GM21529 (cell line): ENCODE data around the gene SPSB3.

ENCODE experiments used
- ATAC-seq: cut with Tn5 transposase; IDR thresholded peaks from one replicate; pipeline ENCODE4 v1.9.1; 2021; ENCODE audit not compliant: unreplicated experiment

Gene SPSB3

GRCh38 chr16:1765826-1766225 lies 16.5 kb downstream of the SPSB3 start:
- ATAC-seq, result no peak

- ATAC-seq, result no peak
Measured at GRCh38 chr16:1764971-1765370, 17.4 kb downstream of the SPSB3 start.

- no peak for ATAC-seq
Measured at GRCh38 chr16:1763521-1764511, 18.6 kb downstream of the SPSB3 start.

- no peak for ATAC-seq
Measured at GRCh38 chr16:1762879-1763520, 19.4 kb downstream of the SPSB3 start.

- ATAC-seq, result no peak
Measured at GRCh38 chr16:1762196-1762878, 20.0 kb downstream of the SPSB3 start.

GRCh38 chr16:1761751-1762150 lies 20.6 kb downstream of the SPSB3 start:
- ATAC-seq, result no peak

- ATAC-seq, result no peak
Measured at GRCh38 chr16:1760911-1761310, 21.5 kb downstream of the SPSB3 start.

- ATAC-seq, result no peak
Measured at GRCh38 chr16:1759511-1759910, 22.9 kb downstream of the SPSB3 start.

- no peak for ATAC-seq
Measured at GRCh38 chr16:1758923-1759322, 23.4 kb downstream of the SPSB3 start.

- no peak for ATAC-seq
Measured at GRCh38 chr16:1757714-1758461, 24.5 kb downstream of the SPSB3 start.

GRCh38 chr16:1754204-1754603 lies 28.2 kb downstream of the SPSB3 start:
- ATAC-seq, result no peak

GRCh38 chr16:1752853-1753252 lies 29.5 kb downstream of the SPSB3 start:
- ATAC-seq, result no peak

- ATAC-seq, result no peak
Measured at GRCh38 chr16:1751946-1752345, 30.4 kb downstream of the SPSB3 start.

GRCh38 chr16:1749152-1750117 lies 32.9 kb downstream of the SPSB3 start:
- no peak for ATAC-seq

- ATAC-seq, result no peak
Measured at GRCh38 chr16:1747934-1748333, 34.4 kb downstream of the SPSB3 start.

- no peak for ATAC-seq
Measured at GRCh38 chr16:1746693-1747195, 35.6 kb downstream of the SPSB3 start.

GRCh38 chr16:1745900-1746692 lies 36.3 kb downstream of the SPSB3 start:
- no peak for ATAC-seq

- no peak for ATAC-seq
Measured at GRCh38 chr16:1745181-1745899, 37.0 kb downstream of the SPSB3 start.
